Loucy (cell line): Measurements from ENCODE around the gene TBCD.

Experiments used
- H2AFZ ChIP-seq: fragments of 200-600 bp; sonication (generic); 2 replicates; pipeline ENCODE4 v1.6.0; 2016; ENCODE audit warnings: antibody characterized with exemption, mild to moderate bottlenecking, low read length, moderate library complexity
- H3F3A ChIP-seq: fragments of 200-600 bp; 2 replicates; pipeline ENCODE4 v1.6.0; 2016; ENCODE audit warnings: antibody characterized with exemption, low read depth, mild to moderate bottlenecking
- H3K27me3 ChIP-seq: fragments of 200-600 bp; sonication (generic); 2 replicates; pipeline ENCODE4 v1.6.1; 2014; ENCODE audit warnings: low read length, mild to moderate bottlenecking; ENCODE audit not compliant: insufficient read depth, poor library complexity, severe bottlenecking
- H3K36me3 ChIP-seq: fragments of 200-600 bp; sonication (generic); 2 replicates; pipeline ENCODE4 v1.6.1; 2016; ENCODE audit warnings: low read length; ENCODE audit not compliant: insufficient read depth
- H3K4me1 ChIP-seq: fragments of 200-600 bp; sonication (generic); 2 replicates; pipeline ENCODE4 v1.5.1; 2014; ENCODE audit warnings: low read length, mild to moderate bottlenecking; ENCODE audit not compliant: insufficient read depth, poor library complexity, severe bottlenecking
- H3K4me2 ChIP-seq: fragments of 200-600 bp; sonication (generic); 2 replicates; pipeline ENCODE4 v1.6.0; 2014; ENCODE audit warnings: antibody characterized with exemption, low read length, low read depth, mild to moderate bottlenecking; ENCODE audit not compliant: poor library complexity, severe bottlenecking
- H3K4me3 ChIP-seq: fragments of 200-600 bp; sonication (generic); 2 replicates; pipeline ENCODE4 v1.5.1; 2014; ENCODE audit warnings: low read length, mild to moderate bottlenecking, mixed read lengths; ENCODE audit not compliant: poor library complexity, severe bottlenecking
- H3K79me2 ChIP-seq: fragments of 200-600 bp; sonication (generic); 2 replicates; pipeline ENCODE4 v1.6.1; 2014; ENCODE audit warnings: low read length; ENCODE audit not compliant: insufficient read depth
- H3K9ac ChIP-seq: fragments of 200-600 bp; sonication (generic); 2 replicates; pipeline ENCODE4 v1.6.0; 2014; ENCODE audit warnings: mild to moderate bottlenecking, low read depth, low read length, moderate library complexity; ENCODE audit not compliant: poor library complexity, severe bottlenecking
- H3K9me2 ChIP-seq: fragments of 200-600 bp; sonication (generic); replicated peaks from 2 replicates; pipeline ENCODE4 v1.6.1; 2016; ENCODE audit warnings: low read depth, low read length, mixed read lengths
- H3K9me3 ChIP-seq: fragments of 200-600 bp; sonication (generic); 2 replicates; pipeline ENCODE4 v1.6.1; 2014; ENCODE audit warnings: mild to moderate bottlenecking, antibody characterized with exemption, low read length, low read depth; ENCODE audit not compliant: insufficient read depth
- H4K20me1 ChIP-seq: fragments of 200-600 bp; sonication (generic); 2 replicates; pipeline ENCODE4 v1.6.0; 2014; ENCODE audit warnings: antibody characterized with exemption, low read length, mild to moderate bottlenecking; ENCODE audit not compliant: insufficient read depth, poor library complexity, severe bottlenecking
- CTCF ChIP-seq: fragments of 200-600 bp; sonication (generic); conservative IDR thresholded peaks from 2 replicates; pipeline ENCODE4 v1.5.1; 2014; ENCODE audit warnings: mild to moderate bottlenecking, antibody characterized with exemption, low read length
- EZH2phosphoT487 ChIP-seq: fragments of 200-600 bp; IDR thresholded peaks from 2 replicates; pipeline ENCODE4 v1.6.1; 2018; ENCODE audit warnings: antibody characterized with exemption, mild to moderate bottlenecking, moderate library complexity, borderline replicate concordance

TBCD gene

GRCh38 chr17:82901856-82902255, 150.0 kb downstream of the TBCD start:
- no peaks in the 10 kb centered on the region for H3F3A ChIP-seq
- no peaks in the 10 kb centered on the region for H3K27me3 ChIP-seq

GRCh38 chr17:82902972-82903874, 151.4 kb downstream of the TBCD start:
- peaks cover 8% of the 10 kb centered on the region for H4K20me1 ChIP-seq
- peaks cover 47% of the 10 kb centered on the region; the same call in 1 of the 2 replicates for H3K79me2 ChIP-seq
- H3K27me3 ChIP-seq, result no peaks in the 10 kb centered on the region
- no peaks in the 10 kb centered on the region for H3K9me2 ChIP-seq
- H3K4me2 ChIP-seq, result no peak overlapping the region
- peaks cover 9% of the 10 kb centered on the region for H3K4me1 ChIP-seq
- no peak for TF ChIP-seq EZH2phosphoT487
- no peak for TF ChIP-seq CTCF
- H3K9me3 ChIP-seq, result no peaks in the 10 kb centered on the region
- H3F3A ChIP-seq, result no peaks in the 10 kb centered on the region
- no peak overlapping the region for H3K4me3 ChIP-seq
- no peak overlapping the region for H2AFZ ChIP-seq
- peaks cover 71% of the 10 kb centered on the region; the same call in 1 of the 2 replicates for H3K36me3 ChIP-seq
- H3K9ac ChIP-seq, result no peak overlapping the region

More at GRCh38 chr17:82901856-82902255, 150.0 kb downstream of the TBCD start:
- no peak overlapping the region for H2AFZ ChIP-seq
- peaks cover 9% of the 10 kb centered on the region for H3K4me1 ChIP-seq
- H3K4me2 ChIP-seq, result no peak overlapping the region
- peaks cover 58% of the 10 kb centered on the region; the same call in 1 of the 2 replicates for H3K79me2 ChIP-seq
- no peaks in the 10 kb centered on the region for H3K9me3 ChIP-seq
- H3K4me3 ChIP-seq, result no peak overlapping the region
- H4K20me1 ChIP-seq, result peaks cover 8% of the 10 kb centered on the region
- H3K36me3 ChIP-seq, result peaks cover 64% of the 10 kb centered on the region; the same call in 1 of the 2 replicates
- no peaks in the 10 kb centered on the region for H3K9me2 ChIP-seq
- no peak for TF ChIP-seq CTCF
- no peak for TF ChIP-seq EZH2phosphoT487
- H3K9ac ChIP-seq, result no peak overlapping the region

- H3F3A ChIP-seq, result no peaks in the 10 kb centered on the region
- no peak overlapping the region for H3K4me3 ChIP-seq
- H4K20me1 ChIP-seq, result peaks cover 3% of the 10 kb centered on the region
- TF ChIP-seq CTCF (no peak), EZH2phosphoT487 (no peak)
- H3K9me3 ChIP-seq, result no peaks in the 10 kb centered on the region
- H3K27me3 ChIP-seq, result no peaks in the 10 kb centered on the region
- H3K9me2 ChIP-seq, result no peaks in the 10 kb centered on the region
- peaks cover 29% of the 10 kb centered on the region; the same call in 1 of the 2 replicates for H3K79me2 ChIP-seq
- peaks cover 2% of the 10 kb centered on the region for H3K4me1 ChIP-seq
- peaks cover 87% of the 10 kb centered on the region; the same call in 1 of the 2 replicates for H3K36me3 ChIP-seq
- H3K4me2 ChIP-seq, result no peak overlapping the region
- H2AFZ ChIP-seq, result no peak overlapping the region
- H3K9ac ChIP-seq, result no peak overlapping the region
Observed at GRCh38 chr17:82905130-82905529, 153.3 kb downstream of the TBCD start.
